Right lobe of liver (tissue), 6 donors: ENCODE measurements around the gene REXO1. TPM values are rescaled to one million over a fixed set of nuclear protein-coding genes. Genes with fewer than 3 reads are reported as not detected.

Experiments used
- ATAC-seq, 4 donors: fragments of 200-7000 bp; cut with Tn5 transposase; one replicate each; pipeline ENCODE4 v1.9.1; 2020; ENCODE audit warnings: mild to moderate bottlenecking in 4 of 4, moderate library complexity in 4 of 4
- DNase-seq, 3 donors: peaks; one replicate each; pipeline ENCODE4 v3.0.0-alpha.2; 2020
- H3K27ac ChIP-seq, 3 donors: fragments of 200-600 bp; one replicate each; pipeline ENCODE4 v1.8.0; 2022
- H3K27me3 ChIP-seq, 2 donors: fragments of 200-600 bp; one replicate each; pipeline ENCODE4 v1.8.0; 2022
- H3K36me3 ChIP-seq, 4 donors: fragments of 200-600 bp; sonication (generic) in 1 of 4; one replicate each; pipeline versions ENCODE4 v1.5.1 to v1.8.0; 2017 to 2022; ENCODE audit warnings: control low read depth in 1 of 4
- H3K4me1 ChIP-seq, 4 donors: fragments of 200-600 bp; sonication (generic) in 1 of 4; one replicate each; pipeline versions ENCODE4 v1.5.1 to v1.8.0; 2017 to 2022; ENCODE audit warnings: control low read depth in 1 of 4
- H3K4me3 ChIP-seq, 3 donors: fragments of 200-600 bp; one replicate each; pipeline ENCODE4 v1.8.0; 2022
- H3K9me3 ChIP-seq, 4 donors: fragments of 200-600 bp; sonication (generic) in 1 of 4; one replicate each; pipeline versions ENCODE4 v1.5.1 to v1.8.0; 2017 to 2022; ENCODE audit warnings: control low read depth in 1 of 4
- CTCF ChIP-seq, 4 donors: fragments of 200-600 bp in 3 of 4; fragments of 450-650 bp in 1 of 4; IDR thresholded peaks; one replicate each; pipeline versions ENCODE4 v1.5.1 to v1.8.0; 2016 to 2022; ENCODE audit warnings: antibody characterized with exemption in 4 of 4, mild to moderate bottlenecking in 2 of 4
- POLR2A ChIP-seq: fragments of 450-650 bp; IDR thresholded peaks from one replicate; pipeline ENCODE4 v1.6.1; 2017; ENCODE audit warnings: antibody characterized with exemption, mild to moderate bottlenecking
- WGBS: methylation state at CpG from one replicate; pipeline ENCODE4 v1.1.6; 2018; ENCODE audit warnings: low coverage, low lambda C conversion rate; ENCODE audit not compliant: insufficient coverage; ENCODE audit errors: missing lambda C conversion rate; 5-methylcytosine and 5-hydroxymethylcytosine counted together
- intact Hi-C, 2 donors: fragments of 100-400 bp; cut with DNase I; formaldehyde crosslinking; loops; one replicate each; pipeline versions ENCODE4 v1.11.2 to v1.14.1; 2022
- total RNA-seq, 6 experiments: library from RNA; depleted of rRNA in 2 of 6; stranded (reverse); fragments of >200 nt in 2 of 6; fragmentation: NEBNext Ultra II Directional in 3 of 6; extraction: Animal tissue kit (Norgen Biotek cat#: 25700) in 3 of 6; gene quantifications; one replicate each; pipeline versions ENCODE4 v1.1.0 to v1.2.4, GENCODE V29; 2016 to 2023
- donor health status: DM: no; HTN: yes; CAD: no.
- donor health status: DM: no; HTN: no; CAD: no.
- donor health status: DM: no; HTN: no; CAD: no.
- donor health status: DM: no; HTN: yes; CAD: no.
- donor health status: DM: no; HTN: yes; CAD: no.

Gene REXO1
- total RNA-seq, 6 experiments from 2014 or later: 8.0 to 17.7 (median 12.6) TPM

DNA sequence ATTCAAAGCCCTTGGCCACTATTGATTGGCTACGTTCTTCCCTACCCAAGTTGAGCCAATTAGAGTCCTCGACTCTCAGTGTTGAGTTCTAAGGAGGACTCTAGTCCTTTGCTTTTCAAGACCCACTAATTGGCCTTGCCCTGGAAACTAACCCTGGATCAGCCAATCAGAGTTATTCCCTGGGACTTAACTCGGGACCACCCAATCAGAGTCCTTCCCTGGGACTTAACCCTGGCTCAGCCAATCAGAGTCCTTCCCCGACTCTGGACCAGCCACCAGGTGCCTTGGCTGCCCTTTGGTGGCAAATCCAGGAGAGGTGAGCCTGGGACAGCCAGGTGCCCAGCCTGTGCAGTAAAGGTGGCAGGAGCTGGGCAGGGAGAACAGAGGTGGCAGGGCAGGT lies 64.9 kb downstream of the REXO1 start:
- intact Hi-C loops: loop anchor here in 1 of 2 donors (10.0 kb wide), 1 partner anchor 229 kb away; no protein-coding TSS in a partner anchor
- Histone ChIP-seq H3K36me3 (no peaks in the 10 kb centered on the region), H3K9me3 (no peaks in the 10 kb centered on the region), H3K27me3 (peaks cover 0 to 9% of the 10 kb centered on the region in 2 donors), H3K27ac (no peak overlapping the region), H3K4me1 (no peaks in the 10 kb centered on the region), H3K4me3 (no peak overlapping the region)
- ATAC-seq: no peak
- TF ChIP-seq CTCF (IDR thresholded peaks at IDR 0.05): no peak
- no peak for TF ChIP-seq POLR2A
- no peak for DNase-seq
- 100% methylated on average over 1 of the region's 4 CpGs for WGBS

DNA sequence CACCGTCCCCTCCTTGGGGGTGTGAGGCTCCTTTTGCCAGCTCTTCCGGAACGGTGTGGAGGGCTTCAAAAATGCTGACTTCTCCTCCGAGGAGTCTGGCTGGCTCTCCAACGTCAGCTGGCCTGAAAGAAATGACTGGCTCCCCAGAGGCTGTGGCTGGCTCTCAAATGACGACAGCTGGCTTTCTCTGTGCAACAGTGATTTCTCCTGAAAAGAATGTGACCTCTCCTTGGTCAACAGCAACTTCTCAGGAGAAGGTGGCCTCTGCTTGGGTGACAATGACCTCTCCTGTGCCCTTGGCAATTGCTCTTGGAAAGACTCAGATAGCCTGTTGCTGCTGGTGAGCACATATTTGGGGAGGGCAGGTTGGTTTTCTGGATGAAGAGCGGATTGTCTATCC lies 65.8 kb downstream of the REXO1 start:
- 65% methylated on average over 6 of the region's 7 CpGs for WGBS
- intact Hi-C loops: loop anchor here in 1 of 2 donors (10.0 kb wide), 1 partner anchor 228 kb away; no protein-coding TSS in a partner anchor
- Histone ChIP-seq H3K27ac (no peak overlapping the region), H3K27me3 (peaks cover 0 to 8% of the 10 kb centered on the region in 2 donors), H3K4me3 (no peak overlapping the region), H3K36me3 (no peaks in the 10 kb centered on the region), H3K9me3 (no peaks in the 10 kb centered on the region), H3K4me1 (no peaks in the 10 kb centered on the region)
- ATAC-seq (no peak), DNase-seq (no peak)
- TF ChIP-seq POLR2A: no peak
- TF ChIP-seq CTCF (IDR thresholded peaks at IDR 0.05): no peak

- intact Hi-C loops: loop anchor here in 1 of 2 donors (10.0 kb wide), 1 partner anchor 226 kb away; no protein-coding TSS in a partner anchor
- H3K27me3 ChIP-seq: peaks cover 0 to 25% of the 10 kb centered on the region in 2 donors
- no peak overlapping the region for H3K4me3 ChIP-seq
- no peak overlapping the region for H3K27ac ChIP-seq
- 3% methylated on average over 2 of the region's 14 CpGs for WGBS
- DNase-seq: no peak
- H3K9me3 ChIP-seq: no peaks in the 10 kb centered on the region
- H3K4me1 ChIP-seq: no peaks in the 10 kb centered on the region
- TF ChIP-seq POLR2A (no peak), CTCF (IDR thresholded peaks at IDR 0.05) (no peak)
- no peak for ATAC-seq
- no peaks in the 10 kb centered on the region for H3K36me3 ChIP-seq
These were observed 67.9 kb downstream of the REXO1 start for GRCh38 chr19:1780272-1780958.

DNA sequence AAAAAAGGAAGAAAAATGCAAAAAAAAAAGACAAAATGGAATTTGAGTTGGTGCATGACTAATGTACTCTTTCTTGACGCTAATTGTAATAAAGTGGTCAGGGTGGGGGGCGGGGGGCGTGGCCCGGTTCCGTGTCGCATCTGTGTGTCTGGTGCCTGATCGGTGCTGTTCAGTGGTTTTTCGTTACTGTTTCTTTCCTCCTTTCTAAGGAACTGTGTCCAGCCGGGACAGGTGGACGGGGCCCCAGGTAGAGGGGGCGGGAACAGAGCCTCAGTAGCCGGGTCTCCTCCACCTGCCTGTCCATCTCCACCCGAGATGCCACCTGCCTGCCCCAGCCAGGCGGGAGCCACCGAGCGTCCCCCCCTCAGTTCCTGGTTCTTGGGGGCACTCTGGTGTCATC lies 68.7 kb downstream of the REXO1 start:
- H3K9me3 ChIP-seq: no peaks in the 10 kb centered on the region
- ATAC-seq (no peak), DNase-seq (no peak)
- no peaks in the 10 kb centered on the region for H3K4me1 ChIP-seq
- H3K27me3 ChIP-seq: peaks cover 0 to 27% of the 10 kb centered on the region in 2 donors
- H3K4me3 ChIP-seq: no peak overlapping the region
- TF ChIP-seq POLR2A (no peak), CTCF (IDR thresholded peaks at IDR 0.05) (no peak)
- H3K36me3 ChIP-seq: no peaks in the 10 kb centered on the region
- no peak overlapping the region for H3K27ac ChIP-seq
- WGBS: 12% methylated on average over 13 of the region's 16 CpGs
- intact Hi-C loops: no loop called here
